Measurements from ENCODE around the gene HMG20A. TPM values are rescaled to one million over a fixed set of nuclear protein-coding genes. Genes with fewer than 3 reads are reported as not detected.

The HMG20A gene
- total and polyA plus RNA-seq, 3 experiments from 2014 or later: 28.5 to 46.6 (median 34.0) TPM

- H3K9me3 Mint-ChIP-seq: no peaks in the 10 kb centered on the region
Measured at GRCh38 chr15:77475898-77476297, 55.2 kb downstream of the HMG20A start.

GRCh38 chr15:77476995-77477394 is 56.3 kb downstream of the HMG20A start:
- Mint-ChIP-seq H3K27me3 (no peaks in the 10 kb centered on the region), H3K4me3 (no peak overlapping the region), H3K9me3 (no peaks in the 10 kb centered on the region), H3K27ac (peak overlapping the region in 2 of 8 donors; percentile 29 to 50), H3K36me3 (peaks cover 9 to 88% (median 33%) of the 10 kb centered on the region in 3 donors), H3K4me1 (peaks cover 0 to 7% (median 0%) of the 10 kb centered on the region in 3 donors)
- no peak for DNase-seq
- Histone ChIP-seq H3K27ac (ENCODE audit: low read depth, low read length) (no peak overlapping the region), H3K27me3 (ENCODE audit: insufficient read depth, low read length, poor library complexity, severe bottlenecking) (no peaks in the 10 kb centered on the region), H3K4me1 (ENCODE audit: insufficient read depth, low read length) (no peaks in the 10 kb centered on the region), H3K9me3 (ENCODE audit: low read length) (no peaks in the 10 kb centered on the region), H3K36me3 (ENCODE audit: insufficient read depth, low read length) (peaks cover 35% of the 10 kb centered on the region), H3K4me3 (ENCODE audit: low read length) (no peak overlapping the region)
- ChIA-PET POLR2A (no interaction called here), CTCF (no interaction called here)

More at GRCh38 chr15:77475898-77476297, 55.2 kb downstream of the HMG20A start:
- Histone ChIP-seq H3K4me3 (ENCODE audit: low read length) (no peak overlapping the region), H3K27me3 (ENCODE audit: insufficient read depth, low read length, poor library complexity, severe bottlenecking) (no peaks in the 10 kb centered on the region), H3K4me1 (ENCODE audit: insufficient read depth, low read length) (no peaks in the 10 kb centered on the region), H3K36me3 (ENCODE audit: insufficient read depth, low read length) (peaks cover 41% of the 10 kb centered on the region), H3K9me3 (ENCODE audit: low read length) (no peaks in the 10 kb centered on the region), H3K27ac (ENCODE audit: low read depth, low read length) (no peak overlapping the region)
- ChIA-PET CTCF (interaction anchor here (1.8 kb wide), 1 partner anchor 16 kb away, joined by 5 read pairs; no protein-coding TSS in a partner anchor), POLR2A (no interaction called here)
- Mint-ChIP-seq H3K4me3 (no peak overlapping the region), H3K27me3 (no peaks in the 10 kb centered on the region), H3K36me3 (peaks cover 15 to 89% (median 33%) of the 10 kb centered on the region in 3 donors), H3K27ac (no peak overlapping the region), H3K4me1 (peaks cover 0 to 7% (median 0%) of the 10 kb centered on the region in 3 donors)
- no peak for DNase-seq

GRCh38 chr15:77478051-77478450 is 57.4 kb downstream of the HMG20A start:
- CTCF ChIA-PET: no interaction called here
- H3K36me3 Mint-ChIP-seq: peaks cover 9 to 89% (median 35%) of the 10 kb centered on the region in 3 donors
- Histone ChIP-seq H3K4me1 (ENCODE audit: insufficient read depth, low read length) (no peaks in the 10 kb centered on the region), H3K4me3 (ENCODE audit: low read length) (no peak overlapping the region), H3K36me3 (ENCODE audit: insufficient read depth, low read length) (peaks cover 33% of the 10 kb centered on the region), H3K9me3 (ENCODE audit: low read length) (no peaks in the 10 kb centered on the region), H3K27ac (ENCODE audit: low read depth, low read length) (no peak overlapping the region), H3K27me3 (ENCODE audit: insufficient read depth, low read length, poor library complexity, severe bottlenecking) (no peaks in the 10 kb centered on the region)
- DNase-seq: no peak
- POLR2A ChIA-PET: interaction anchor here (0.6 kb wide), 1 partner anchor 15 kb away, joined by 4 read pairs; no protein-coding TSS in a partner anchor
- peak overlapping the region in 2 of 8 donors; percentile 10 to 63 for H3K27ac Mint-ChIP-seq
- no peaks in the 10 kb centered on the region for H3K27me3 Mint-ChIP-seq
- H3K4me1 Mint-ChIP-seq: peaks cover 0 to 7% (median 0%) of the 10 kb centered on the region in 3 donors
- H3K9me3 Mint-ChIP-seq: no peaks in the 10 kb centered on the region
- no peak overlapping the region for H3K4me3 Mint-ChIP-seq

- H3K27ac Mint-ChIP-seq: peak overlapping the region in 1 of 8 donors; percentile 37
- ChIA-PET POLR2A (no interaction called here), CTCF (no interaction called here)
- DNase-seq: no peak
- H3K9me3 Mint-ChIP-seq: no peaks in the 10 kb centered on the region
- H3K4me3 Mint-ChIP-seq: no peak overlapping the region
- Histone ChIP-seq H3K27me3 (ENCODE audit: insufficient read depth, low read length, poor library complexity, severe bottlenecking) (no peaks in the 10 kb centered on the region), H3K9me3 (ENCODE audit: low read length) (no peaks in the 10 kb centered on the region), H3K36me3 (ENCODE audit: insufficient read depth, low read length) (peaks cover 38% of the 10 kb centered on the region), H3K27ac (ENCODE audit: low read depth, low read length) (no peak overlapping the region), H3K4me1 (ENCODE audit: insufficient read depth, low read length) (no peaks in the 10 kb centered on the region), H3K4me3 (ENCODE audit: low read length) (no peak overlapping the region)
- peaks cover 0 to 7% (median 0%) of the 10 kb centered on the region in 3 donors for H3K4me1 Mint-ChIP-seq
- no peaks in the 10 kb centered on the region for H3K27me3 Mint-ChIP-seq
- H3K36me3 Mint-ChIP-seq: peaks cover 4 to 90% (median 33%) of the 10 kb centered on the region in 3 donors
Measured at GRCh38 chr15:77479015-77479414, 58.3 kb downstream of the HMG20A start.

GRCh38 chr15:77480859-77481633 is 60.4 kb downstream of the HMG20A start:
- H3K27me3 Mint-ChIP-seq: no peaks in the 10 kb centered on the region
- H3K9me3 ChIP-seq (ENCODE audit: low read length): no peaks in the 10 kb centered on the region
- no peak overlapping the region for H3K27ac Mint-ChIP-seq
- no peak for DNase-seq
- peaks cover 41% of the 10 kb centered on the region for H3K36me3 ChIP-seq (ENCODE audit: insufficient read depth, low read length)
- H3K4me3 ChIP-seq (ENCODE audit: low read length): no peak overlapping the region
- CTCF ChIA-PET: no interaction called here
- no peaks in the 10 kb centered on the region for H3K4me1 ChIP-seq (ENCODE audit: insufficient read depth, low read length)
- peaks cover 4 to 87% (median 38%) of the 10 kb centered on the region in 3 donors for H3K36me3 Mint-ChIP-seq
- H3K4me3 Mint-ChIP-seq: no peak overlapping the region
- H3K4me1 Mint-ChIP-seq: peaks cover 0 to 7% (median 2%) of the 10 kb centered on the region in 3 donors
- POLR2A ChIA-PET: no interaction called here
- no peak overlapping the region for H3K27ac ChIP-seq (ENCODE audit: low read depth, low read length)
- H3K27me3 ChIP-seq (ENCODE audit: insufficient read depth, low read length, poor library complexity, severe bottlenecking): no peaks in the 10 kb centered on the region
- H3K9me3 Mint-ChIP-seq: no peaks in the 10 kb centered on the region

- no peak overlapping the region for H3K4me3 Mint-ChIP-seq
- H3K4me1 Mint-ChIP-seq: peaks cover 0 to 9% (median 5%) of the 10 kb centered on the region in 3 donors
- peaks cover 4 to 86% (median 38%) of the 10 kb centered on the region in 3 donors for H3K36me3 Mint-ChIP-seq
- no peak overlapping the region for H3K4me3 ChIP-seq (ENCODE audit: low read length)
- ChIA-PET CTCF (no interaction called here), POLR2A (no interaction called here)
- no peaks in the 10 kb centered on the region for H3K4me1 ChIP-seq (ENCODE audit: insufficient read depth, low read length)
- DNase-seq: no peak
- H3K9me3 Mint-ChIP-seq: no peaks in the 10 kb centered on the region
- no peak overlapping the region for H3K27ac ChIP-seq (ENCODE audit: low read depth, low read length)
- H3K27me3 Mint-ChIP-seq: no peaks in the 10 kb centered on the region
- H3K27ac Mint-ChIP-seq: peak overlapping the region in 1 of 8 donors; percentile 17
- no peaks in the 10 kb centered on the region for H3K9me3 ChIP-seq (ENCODE audit: low read length)
- H3K27me3 ChIP-seq (ENCODE audit: insufficient read depth, low read length, poor library complexity, severe bottlenecking): no peaks in the 10 kb centered on the region
- H3K36me3 ChIP-seq (ENCODE audit: insufficient read depth, low read length): peaks cover 40% of the 10 kb centered on the region
Measured at GRCh38 chr15:77481670-77482069, 61.0 kb downstream of the HMG20A start.

GRCh38 chr15:77482570-77482969 is 61.9 kb downstream of the HMG20A start:
- Histone ChIP-seq H3K4me3 (ENCODE audit: low read length) (no peak overlapping the region), H3K9me3 (ENCODE audit: low read length) (no peaks in the 10 kb centered on the region), H3K27me3 (ENCODE audit: insufficient read depth, low read length, poor library complexity, severe bottlenecking) (no peaks in the 10 kb centered on the region), H3K27ac (ENCODE audit: low read depth, low read length) (no peak overlapping the region), H3K36me3 (ENCODE audit: insufficient read depth, low read length) (peaks cover 32% of the 10 kb centered on the region), H3K4me1 (ENCODE audit: insufficient read depth, low read length) (peaks cover 5% of the 10 kb centered on the region)
- Mint-ChIP-seq H3K9me3 (no peaks in the 10 kb centered on the region), H3K27ac (peak overlapping the region in 1 of 8 donors; percentile 92), H3K4me1 (peaks cover 8 to 18% (median 14%) of the 10 kb centered on the region in 3 donors), H3K36me3 (peaks cover 0 to 83% (median 35%) of the 10 kb centered on the region in 3 donors), H3K27me3 (no peaks in the 10 kb centered on the region), H3K4me3 (no peak overlapping the region)
- ChIA-PET CTCF (no interaction called here), POLR2A (no interaction called here)
- no peak for DNase-seq

GRCh38 chr15:77483425-77484140 is 62.9 kb downstream of the HMG20A start:
- Mint-ChIP-seq H3K9me3 (no peaks in the 10 kb centered on the region), H3K27ac (peak overlapping the region in 2 of 8 donors; percentile 10 to 59)
- CTCF ChIA-PET: no interaction called here

More at GRCh38 chr15:77483425-77484140, 62.9 kb downstream of the HMG20A start:
- POLR2A ChIA-PET: no interaction called here
- no peak overlapping the region for H3K4me3 Mint-ChIP-seq
- no peaks in the 10 kb centered on the region for H3K9me3 ChIP-seq (ENCODE audit: low read length)
- H3K36me3 Mint-ChIP-seq: peaks cover 0 to 76% (median 31%) of the 10 kb centered on the region in 3 donors
- no peak overlapping the region for H3K27ac ChIP-seq (ENCODE audit: low read depth, low read length)
- no peak overlapping the region for H3K4me3 ChIP-seq (ENCODE audit: low read length)
- peaks cover 25% of the 10 kb centered on the region for H3K36me3 ChIP-seq (ENCODE audit: insufficient read depth, low read length)
- H3K4me1 ChIP-seq (ENCODE audit: insufficient read depth, low read length): peaks cover 10% of the 10 kb centered on the region
- peaks cover 9 to 23% (median 16%) of the 10 kb centered on the region in 3 donors for H3K4me1 Mint-ChIP-seq
- no peak for DNase-seq
- no peaks in the 10 kb centered on the region for H3K27me3 Mint-ChIP-seq
- H3K27me3 ChIP-seq (ENCODE audit: insufficient read depth, low read length, poor library complexity, severe bottlenecking): no peaks in the 10 kb centered on the region
